ENCODE measurements around the gene GAPVD1. TPM values are rescaled to one million over a fixed set of nuclear protein-coding genes. Genes with fewer than 3 reads are reported as not detected.

The GAPVD1 gene
- total and polyA plus RNA-seq, 2 of the 8 experiments (the other 6 are each of a cell fraction or from before 2014, with no cell fraction given): 5.5 to 40.5 TPM

- no peak overlapping the region for H3K27ac ChIP-seq (ENCODE audit: low read depth, low read length)
- H3K23me2 ChIP-seq (ENCODE audit: low read depth, low read length): no peaks in the 10 kb centered on the region
- H3K9me3 ChIP-seq (ENCODE audit: insufficient read depth in 2 of 2, low read depth in 1 of 2, low read length in 1 of 2): no peaks in the 10 kb centered on the region
- no peak overlapping the region for H3K56ac ChIP-seq (replicated peaks; ENCODE audit: insufficient read length, low read depth, low read length)
- CTCF ChIA-PET (ENCODE audit: partially characterized antibody): interaction anchor here (1.8 to 2.5 kb wide), 2 partner anchors 10 to 111 kb away, joined by 6 to 11 read pairs; no protein-coding TSS in a partner anchor
- H3K4me2 ChIP-seq (ENCODE audit: insufficient read depth in 1 of 2, low read depth in 2 of 2, low read length in 2 of 2): no peak overlapping the region
- no peak overlapping the region for H4K91ac ChIP-seq (replicated peaks; ENCODE audit: insufficient read length, low read length)
- no peak for FAIRE-seq
- POLR2A ChIA-PET (ENCODE audit: partially characterized antibody): interaction anchor here (1.3 kb wide), 1 partner anchor 126 kb away, joined by 6 read pairs; the partner anchor contains the start of gene HSPA5
- H2BK120ac ChIP-seq (replicated peaks; ENCODE audit: low read depth, low read length): no peak overlapping the region
- H3K4ac ChIP-seq (replicated peaks; ENCODE audit: insufficient read length, low read depth, low read length): no peak overlapping the region
- H3K27me3 ChIP-seq (replicated peaks in 1 of 4; ENCODE audit: control insufficient read depth in 3 of 4, extremely low read depth in 1 of 4, insufficient read depth in 3 of 4, low read length in 3 of 4): no peaks in the 10 kb centered on the region
- 91% methylated on average over 5 of the region's 5 CpGs; no CpG with 5 or more reads in 1 of the 2 experiments for WGBS, 2 experiments (ENCODE audit: extremely low coverage in 1 of 2, insufficient coverage in 1 of 2, insufficient read length in 1 of 2, insufficient replicate concordance in 2 of 2, low coverage in 1 of 2, low lambda C conversion rate in 2 of 2, missing lambda C conversion rate in 1 of 2)
- no peak overlapping the region for H3K14ac ChIP-seq (ENCODE audit: insufficient read length)
- H2AK5ac ChIP-seq (ENCODE audit: low read depth, low read length): no peak overlapping the region
- H2BK20ac ChIP-seq (ENCODE audit: low read length): no peak overlapping the region
- H3K79me1 ChIP-seq (ENCODE audit: low read depth, low read length): no peaks in the 10 kb centered on the region
- no peak overlapping the region for H3K9ac ChIP-seq (replicated peaks in 1 of 4; ENCODE audit: extremely low read depth in 1 of 4, low read depth in 3 of 4, low read length in 3 of 4)
- no peak for DNase-seq (ENCODE audit: low read depth in 1 of 2, low spot score in 2 of 2)
- H2BK12ac ChIP-seq (ENCODE audit: low read depth, low read length): no peak overlapping the region
- H3K4me3 ChIP-seq (ENCODE audit: extremely low read depth in 1 of 4, insufficient read depth in 2 of 4, low read depth in 3 of 4, low read length in 4 of 4): no peak overlapping the region
- H3K79me2 ChIP-seq (ENCODE audit: control insufficient read depth in 1 of 2, insufficient read depth in 2 of 2, low read length in 2 of 2): no peaks in the 10 kb centered on the region
- H2BK5ac ChIP-seq (ENCODE audit: low read depth, low read length): no peak overlapping the region
- H4K5ac ChIP-seq (ENCODE audit: insufficient read length, low read depth, low read length): peak overlapping the region; percentile 15
- H2AFZ ChIP-seq (ENCODE audit: low read length): no peak overlapping the region
- peaks cover 0 to 3% (median 2%) of the 10 kb centered on the region in 4 experiments; a peak in 4 of 7 replicates for H3K4me1 ChIP-seq (replicated peaks in 1 of 4; ENCODE audit: control insufficient read depth in 3 of 4, insufficient read depth in 4 of 4, low read length in 3 of 4)
- H4K20me1 ChIP-seq (replicated peaks in 1 of 2; ENCODE audit: control insufficient read depth in 1 of 2, insufficient read depth in 2 of 2, low read length in 2 of 2): no peaks in the 10 kb centered on the region
- no peak overlapping the region for H2BK15ac ChIP-seq (ENCODE audit: low read length)
- H3K36me3 ChIP-seq (ENCODE audit: control insufficient read depth in 2 of 4, insufficient read depth in 4 of 4, low read length in 3 of 4): peaks cover 0 to 12% (median 5%) of the 10 kb centered on the region in 4 experiments; a peak in 4 of 8 replicates
- no peak overlapping the region for H4K8ac ChIP-seq (ENCODE audit: extremely low read depth, insufficient read depth, low read length)
- no peak overlapping the region for H3K23ac ChIP-seq (ENCODE audit: insufficient read length)
- no peak overlapping the region for H3K18ac ChIP-seq (ENCODE audit: extremely low read depth, low read length)
- TF ChIP-seq SIX5 (IDR thresholded peaks at IDR 0.05; ENCODE audit: low read depth, low read length) (no peak), HDAC2 (IDR thresholded peaks at IDR 0.05; ENCODE audit: borderline replicate concordance in 1 of 2, low read depth in 2 of 2, low read length in 2 of 2) (no peak), YY1 (IDR thresholded peaks at IDR 0.05; ENCODE audit: low read depth, low read length) (no peak)
Measured at GRCh38 chr9:125366676-125367075, 105.0 kb downstream of the GAPVD1 start.
